Astrocyte of the cerebellum (primary cell): Measurements from ENCODE around the gene BCL2L15.

Experiments used
- DNase-seq: peaks from one replicate; pipeline ENCODE4 v3.0.0-alpha.2; 2011; ENCODE audit warnings: low read depth
- H3K4me3 ChIP-seq: 2 replicates; pipeline ENCODE4 v1.5.1; 2011; ENCODE audit warnings: mild to moderate bottlenecking, low read depth, low read length, moderate library complexity
- in situ Hi-C: cut with HindIII; loops from 2 replicates; pipeline ENCODE4 v1.10.0; 2017; ENCODE audit warnings: low sequenced_read_pairs
- TF ChIP-seq, protein P1 (sequence below): IDR thresholded peaks from 2 replicates; pipeline ENCODE4 v1.5.1; 2012; ENCODE audit warnings: low read length, low read depth, moderate library complexity, mild to moderate bottlenecking; ENCODE audit errors: missing control alignments

Gene BCL2L15

DNA sequence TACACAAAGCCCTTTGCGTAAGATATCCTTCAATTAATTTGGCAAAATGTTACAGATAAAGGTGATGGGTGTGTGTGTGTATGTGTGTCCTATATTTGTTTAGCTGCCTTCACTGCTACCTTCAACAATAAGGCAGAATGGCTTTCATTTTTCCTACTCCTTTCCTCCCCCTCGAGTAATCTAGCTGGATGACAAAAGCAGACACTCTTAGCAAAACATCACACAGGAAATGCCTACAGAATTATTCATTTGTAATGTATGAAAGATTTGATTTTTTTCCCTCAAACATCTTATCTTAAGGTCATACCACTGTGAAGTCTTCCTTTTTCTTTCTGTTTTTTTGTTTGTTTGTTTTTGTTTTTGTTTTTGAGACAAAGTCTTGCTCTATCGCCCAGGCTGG, 26.5 kb downstream of the BCL2L15 start:
- TF ChIP-seq, protein P1, sequence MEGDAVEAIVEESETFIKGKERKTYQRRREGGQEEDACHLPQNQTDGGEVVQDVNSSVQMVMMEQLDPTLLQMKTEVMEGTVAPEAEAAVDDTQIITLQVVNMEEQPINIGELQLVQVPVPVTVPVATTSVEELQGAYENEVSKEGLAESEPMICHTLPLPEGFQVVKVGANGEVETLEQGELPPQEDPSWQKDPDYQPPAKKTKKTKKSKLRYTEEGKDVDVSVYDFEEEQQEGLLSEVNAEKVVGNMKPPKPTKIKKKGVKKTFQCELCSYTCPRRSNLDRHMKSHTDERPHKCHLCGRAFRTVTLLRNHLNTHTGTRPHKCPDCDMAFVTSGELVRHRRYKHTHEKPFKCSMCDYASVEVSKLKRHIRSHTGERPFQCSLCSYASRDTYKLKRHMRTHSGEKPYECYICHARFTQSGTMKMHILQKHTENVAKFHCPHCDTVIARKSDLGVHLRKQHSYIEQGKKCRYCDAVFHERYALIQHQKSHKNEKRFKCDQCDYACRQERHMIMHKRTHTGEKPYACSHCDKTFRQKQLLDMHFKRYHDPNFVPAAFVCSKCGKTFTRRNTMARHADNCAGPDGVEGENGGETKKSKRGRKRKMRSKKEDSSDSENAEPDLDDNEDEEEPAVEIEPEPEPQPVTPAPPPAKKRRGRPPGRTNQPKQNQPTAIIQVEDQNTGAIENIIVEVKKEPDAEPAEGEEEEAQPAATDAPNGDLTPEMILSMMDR: no peak
- peak; percentile 16 for DNase-seq
- in situ Hi-C loops: no loop called here
- H3K4me3 ChIP-seq: no peak overlapping the region

DNA sequence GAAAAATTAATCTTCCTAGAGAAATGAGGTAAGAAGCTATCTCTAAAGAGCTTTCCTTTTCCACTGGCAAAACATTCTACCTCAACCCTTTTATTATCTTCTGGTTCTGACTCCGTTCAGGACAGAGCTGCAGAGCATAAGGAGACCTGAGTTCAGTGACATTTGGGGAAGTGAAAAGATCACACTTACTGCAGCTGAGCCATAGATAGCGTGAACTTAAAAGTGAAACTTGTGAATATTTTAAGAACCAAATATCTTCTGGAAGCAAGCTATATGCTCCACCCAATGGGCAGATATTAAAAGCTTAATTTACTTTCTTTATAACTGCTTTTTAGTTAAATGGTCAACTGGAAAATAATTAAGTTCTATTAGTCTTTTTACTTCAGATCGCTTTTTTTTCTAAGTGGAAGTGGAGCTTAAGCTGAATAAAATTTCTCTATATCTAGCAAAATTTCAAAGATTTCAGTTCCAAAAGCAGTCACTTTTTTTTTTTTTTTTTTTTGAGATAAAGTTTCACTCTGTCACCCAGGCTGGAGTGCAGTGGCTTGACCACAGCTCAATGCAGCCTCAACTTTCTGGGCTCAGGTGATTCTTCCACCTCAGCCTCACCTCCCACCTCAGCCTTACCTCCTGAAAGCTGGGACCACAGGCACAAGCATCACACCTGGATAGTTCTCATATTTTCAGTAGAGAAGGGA, 27.8 kb downstream of the BCL2L15 start:
- in situ Hi-C loops: no loop called here
- H3K4me3 ChIP-seq: no peak overlapping the region
- TF ChIP-seq, protein P1: no peak
- DNase-seq: no peak

DNA sequence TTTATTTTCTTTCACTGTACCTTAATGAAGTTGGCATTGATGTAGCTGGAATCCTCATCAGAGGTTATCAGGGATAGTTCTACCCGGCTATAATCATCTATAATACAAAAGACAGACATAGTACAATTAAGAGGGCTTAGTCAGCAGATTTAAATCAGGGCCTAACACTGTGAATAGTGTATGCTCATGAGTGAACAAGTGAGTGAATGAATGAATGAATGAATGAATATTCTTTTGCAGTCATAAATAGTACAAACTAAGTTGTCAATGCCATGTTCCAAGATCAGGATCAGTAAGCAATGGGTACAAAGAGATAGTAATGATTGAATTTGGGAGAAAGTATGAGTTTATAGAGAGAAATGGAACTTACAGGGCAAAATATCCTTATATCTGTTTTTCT, 28.4 kb downstream of the BCL2L15 start:
- no peak for DNase-seq
- H3K4me3 ChIP-seq: no peak overlapping the region

DNA sequence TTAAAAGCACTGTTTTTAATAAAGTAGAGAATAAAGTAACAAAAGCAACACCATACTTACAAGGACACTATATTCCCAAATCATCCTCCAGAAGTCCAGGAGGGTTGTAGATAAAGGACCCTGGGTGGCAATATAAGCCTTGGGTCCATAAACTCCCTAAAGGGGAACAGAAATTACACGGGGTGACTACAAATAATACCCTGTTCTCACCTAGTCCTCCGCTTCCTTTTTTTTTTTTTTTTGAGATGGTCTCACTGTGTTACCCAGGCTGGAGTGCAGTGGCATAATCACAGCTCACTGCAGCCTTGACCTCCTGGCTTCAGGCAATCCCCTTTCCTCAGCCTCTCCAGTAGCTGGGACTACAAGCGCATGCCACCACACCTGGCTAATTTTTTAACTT, 29.0 kb downstream of the BCL2L15 start:
- in situ Hi-C loops: no loop called here
- TF ChIP-seq, protein P1: no peak
- H3K4me3 ChIP-seq: no peak overlapping the region
- no peak for DNase-seq

More for the DNA sequence above, 28.4 kb downstream of the BCL2L15 start:
- TF ChIP-seq, protein P1: no peak
- in situ Hi-C loops: no loop called here

DNA sequence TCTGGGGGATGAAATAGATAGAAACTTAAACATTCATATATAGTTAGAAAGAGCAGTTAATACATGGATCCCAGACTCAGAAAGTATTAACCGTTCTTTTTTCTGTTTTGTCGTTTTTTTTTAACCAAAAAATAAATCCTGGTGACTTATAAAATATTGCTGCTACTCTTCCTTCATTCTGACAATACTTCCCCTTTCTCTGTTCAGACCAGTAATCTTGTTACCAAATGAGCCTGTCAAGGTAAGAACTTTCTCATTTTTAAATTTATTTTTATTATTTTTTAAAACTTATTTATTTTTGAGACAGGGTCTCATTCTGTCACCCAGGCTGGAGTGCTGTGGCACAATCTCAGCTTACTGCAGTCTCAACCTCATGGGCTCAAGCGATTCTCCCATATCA, 29.6 kb downstream of the BCL2L15 start:
- in situ Hi-C loops: no loop called here
- no peak for DNase-seq
- H3K4me3 ChIP-seq: no peak overlapping the region
- TF ChIP-seq, protein P1: no peak

DNA sequence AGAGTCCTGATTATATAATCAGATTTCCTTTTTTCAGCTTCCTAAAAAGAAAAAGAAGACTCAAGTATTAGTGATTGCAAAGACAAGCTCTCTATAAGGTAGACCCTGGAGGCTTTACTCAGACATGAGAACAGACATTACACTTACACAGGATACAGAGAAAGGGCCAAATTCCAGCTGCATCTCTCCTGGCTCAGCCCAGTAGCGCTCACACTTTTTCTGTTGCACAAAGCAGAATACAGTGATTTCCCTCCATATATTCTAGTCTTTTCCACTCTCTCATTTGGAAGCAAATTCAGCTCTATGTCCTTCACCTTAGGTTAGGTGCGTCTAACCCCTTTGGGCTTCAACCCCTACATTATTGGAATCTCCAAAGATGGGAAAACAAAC, 31.0 kb downstream of the BCL2L15 start:
- DNase-seq: no peak
- in situ Hi-C loops: no loop called here
- TF ChIP-seq, protein P1: no peak
- no peak overlapping the region for H3K4me3 ChIP-seq
